Measurements from ENCODE around the gene AGO1.
"Not testable (repeated sequence)": the region's sequence is repeated elsewhere in the genome, so short reads cannot be mapped to it uniquely, and the experiment has no call there.

The AGO1 gene

DNA sequence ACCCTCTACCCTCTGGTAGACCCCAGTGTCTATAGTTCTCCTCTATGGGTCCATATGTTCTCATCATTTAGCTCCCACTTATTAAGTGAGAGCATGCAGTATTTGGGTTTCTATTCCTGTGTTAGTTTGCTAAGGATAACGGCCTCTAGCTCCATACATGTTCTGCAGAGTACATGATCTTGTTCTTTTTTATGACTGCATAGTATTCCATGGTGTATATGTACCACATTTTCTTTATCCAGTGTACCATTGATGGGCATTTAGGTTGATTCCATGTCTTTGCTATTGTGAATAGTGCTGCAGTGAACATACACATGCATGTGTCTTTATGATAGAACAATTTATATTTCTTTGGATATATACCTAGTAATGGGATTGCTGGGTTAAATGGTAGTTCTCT lies 81.3 kb downstream of the AGO1 start:
- in situ Hi-C loops (cut with HindIII; ENCODE audit: low sequenced_read_pairs) = not testable (repeated sequence)

DNA sequence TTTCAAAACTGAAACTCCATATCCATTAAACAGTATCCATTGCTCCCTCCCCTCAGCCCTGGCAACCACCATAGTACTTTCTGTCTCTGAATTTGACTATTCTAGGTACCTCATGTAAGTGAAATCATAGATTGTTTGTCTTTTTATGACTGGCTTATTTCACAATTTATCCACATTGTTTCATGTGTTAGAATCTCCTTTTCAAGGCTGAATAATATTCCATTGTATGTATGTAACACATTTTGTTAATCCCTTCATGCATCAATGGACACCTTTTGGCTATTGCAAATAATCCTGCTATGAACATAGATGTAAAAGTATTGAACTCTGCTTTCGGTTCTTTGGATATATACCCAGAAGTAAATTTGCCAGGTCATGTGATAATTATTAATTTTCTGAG lies 85.4 kb downstream of the AGO1 start:
- in situ Hi-C loops (cut with HindIII; ENCODE audit: low sequenced_read_pairs) = no loop called here

DNA sequence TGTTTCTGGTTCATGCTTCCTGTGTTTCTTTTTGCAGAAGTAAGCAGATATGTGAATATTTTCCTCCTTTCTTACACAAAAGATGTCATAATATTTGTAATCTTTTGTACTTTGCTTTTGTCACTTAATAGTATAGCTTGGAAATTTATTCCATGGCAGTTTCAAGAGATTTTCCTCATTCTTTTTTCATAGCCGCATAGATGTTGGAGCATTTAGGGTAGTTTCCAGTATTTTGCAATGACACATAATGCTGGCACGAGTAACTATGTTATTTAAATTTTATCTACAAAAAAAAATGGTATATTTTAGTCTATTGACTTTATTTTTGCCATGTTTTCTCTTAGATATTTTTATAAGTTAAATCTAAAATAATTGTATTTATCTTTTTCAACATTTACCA lies 88.6 kb downstream of the AGO1 start:
- in situ Hi-C loops (cut with HindIII; ENCODE audit: low sequenced_read_pairs) = no loop called here

DNA sequence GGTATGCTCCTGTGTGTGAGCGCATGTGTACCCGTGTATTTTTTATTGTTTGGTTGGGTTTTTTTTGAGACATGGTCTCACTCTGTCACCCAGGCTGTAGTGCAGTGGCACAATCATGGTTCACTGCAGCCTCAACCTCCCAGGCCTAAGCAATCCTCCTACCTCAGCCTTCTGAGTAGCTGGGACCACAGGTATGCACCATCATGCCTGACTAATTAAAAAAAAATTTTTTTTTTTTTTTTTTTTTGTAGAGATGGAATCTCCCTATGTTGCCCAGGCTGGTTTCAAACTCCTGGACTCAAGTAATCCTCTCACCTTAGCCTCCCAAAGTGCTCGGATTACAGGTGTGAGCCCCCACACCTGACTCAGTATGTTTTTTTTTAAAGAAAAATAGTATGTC lies 89.6 kb downstream of the AGO1 start:
- in situ Hi-C loops (cut with HindIII; ENCODE audit: low sequenced_read_pairs) = not testable (repeated sequence)

DNA sequence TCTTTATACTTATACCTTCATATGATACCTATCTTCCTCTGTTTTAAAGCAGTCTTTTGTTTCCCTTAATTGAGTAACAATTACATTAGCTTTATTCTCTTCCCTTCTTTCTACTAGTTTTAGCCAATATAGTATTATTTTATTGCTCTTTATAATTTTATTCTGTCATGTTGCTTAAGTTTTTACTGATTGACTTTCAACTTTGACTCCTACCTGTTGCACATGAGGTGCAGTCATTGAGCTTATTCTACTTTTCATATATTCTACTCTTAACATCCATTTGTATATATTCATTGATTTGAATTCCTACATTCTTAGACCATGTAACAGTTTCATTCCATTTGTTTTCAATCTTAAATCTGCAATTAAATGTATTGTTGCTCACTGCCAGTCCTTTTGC lies 97.1 kb downstream of the AGO1 start:
- in situ Hi-C loops (cut with HindIII; ENCODE audit: low sequenced_read_pairs) = no loop called here

Measured in endothelial cell of hepatic sinusoid (primary cell).